Right lobe of liver (tissue), 6 donors: ENCODE results near the gene IGSF21. TPM values are rescaled to one million over a fixed set of nuclear protein-coding genes. Genes with fewer than 3 reads are reported as not detected.

Experiments used
- ATAC-seq, 4 donors: fragments of 200-7000 bp; cut with Tn5 transposase; one replicate each; pipeline ENCODE4 v1.9.1; 2020; ENCODE audit warnings: mild to moderate bottlenecking in 4 of 4, moderate library complexity in 4 of 4
- DNase-seq, 3 donors: peaks; one replicate each; pipeline ENCODE4 v3.0.0-alpha.2; 2020
- H3K27ac ChIP-seq, 3 donors: fragments of 200-600 bp; one replicate each; pipeline ENCODE4 v1.8.0; 2022
- H3K27me3 ChIP-seq, 2 donors: fragments of 200-600 bp; one replicate each; pipeline ENCODE4 v1.8.0; 2022
- H3K36me3 ChIP-seq, 4 donors: fragments of 200-600 bp; sonication (generic) in 1 of 4; one replicate each; pipeline versions ENCODE4 v1.5.1 to v1.8.0; 2017 to 2022; ENCODE audit warnings: control low read depth in 1 of 4
- H3K4me1 ChIP-seq, 4 donors: fragments of 200-600 bp; sonication (generic) in 1 of 4; one replicate each; pipeline versions ENCODE4 v1.5.1 to v1.8.0; 2017 to 2022; ENCODE audit warnings: control low read depth in 1 of 4
- H3K4me3 ChIP-seq, 3 donors: fragments of 200-600 bp; one replicate each; pipeline ENCODE4 v1.8.0; 2022
- H3K9me3 ChIP-seq, 4 donors: fragments of 200-600 bp; sonication (generic) in 1 of 4; one replicate each; pipeline versions ENCODE4 v1.5.1 to v1.8.0; 2017 to 2022; ENCODE audit warnings: control low read depth in 1 of 4
- POLR2A ChIP-seq: fragments of 450-650 bp; IDR thresholded peaks from one replicate; pipeline ENCODE4 v1.6.1; 2017; ENCODE audit warnings: antibody characterized with exemption, mild to moderate bottlenecking
- WGBS: methylation state at CpG from one replicate; pipeline ENCODE4 v1.1.6; 2018; ENCODE audit warnings: low coverage, low lambda C conversion rate; ENCODE audit not compliant: insufficient coverage; ENCODE audit errors: missing lambda C conversion rate; 5-methylcytosine and 5-hydroxymethylcytosine counted together
- intact Hi-C, 2 donors: fragments of 100-400 bp; cut with DNase I; formaldehyde crosslinking; loops; one replicate each; pipeline versions ENCODE4 v1.11.2 to v1.14.1; 2022
- total RNA-seq, 6 experiments: library from RNA; depleted of rRNA in 2 of 6; stranded (reverse); fragments of >200 nt in 2 of 6; fragmentation: NEBNext Ultra II Directional in 3 of 6; extraction: Animal tissue kit (Norgen Biotek cat#: 25700) in 3 of 6; gene quantifications; one replicate each; pipeline versions ENCODE4 v1.1.0 to v1.2.4, GENCODE V29; 2016 to 2023
- TF ChIP-seq, protein P1 (sequence below), 4 donors: fragments of 200-600 bp in 3 of 4; fragments of 450-650 bp in 1 of 4; IDR thresholded peaks; one replicate each; pipeline versions ENCODE4 v1.5.1 to v1.8.0; 2016 to 2022; ENCODE audit warnings: antibody characterized with exemption in 4 of 4, mild to moderate bottlenecking in 2 of 4
- donor health status: DM: no; HTN: yes; CAD: no.
- donor health status: DM: no; HTN: no; CAD: no.
- donor health status: DM: no; HTN: no; CAD: no.
- donor health status: DM: no; HTN: yes; CAD: no.
- donor health status: DM: no; HTN: yes; CAD: no.

IGSF21 gene
- total RNA-seq, 6 experiments from 2014 or later, result 0.34 to 2.0 (median 0.71) TPM

DNA sequence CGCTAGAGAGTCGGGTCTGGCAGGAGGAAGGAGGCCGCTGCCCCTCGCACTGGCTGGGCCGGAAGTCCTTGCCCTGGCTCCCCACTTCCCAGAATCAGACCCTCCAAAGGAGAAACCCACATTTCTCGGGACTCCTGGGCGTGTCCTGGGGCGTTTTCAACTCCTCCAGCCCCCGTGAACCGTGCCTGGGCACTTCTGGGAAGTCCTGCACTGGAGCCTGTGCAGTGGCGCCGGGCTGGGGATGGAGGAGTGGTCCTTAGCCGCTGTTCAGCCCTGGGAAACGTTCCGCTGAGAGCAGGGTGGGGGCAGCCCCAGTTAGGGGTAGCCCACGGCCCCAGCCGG is 3.0 kb downstream of the IGSF21 start:
- 0% methylated on average over 5 of the region's 17 CpGs for WGBS
- Histone ChIP-seq H3K4me1 (no peaks in the 10 kb centered on the region), H3K36me3 (no peaks in the 10 kb centered on the region), H3K4me3 (peak overlapping the region in 1 of 3 donors; percentile 10), H3K27ac (no peak overlapping the region), H3K27me3 (peaks cover 0 to 29% of the 10 kb centered on the region in 2 donors), H3K9me3 (no peaks in the 10 kb centered on the region)
- TF ChIP-seq, protein P1, sequence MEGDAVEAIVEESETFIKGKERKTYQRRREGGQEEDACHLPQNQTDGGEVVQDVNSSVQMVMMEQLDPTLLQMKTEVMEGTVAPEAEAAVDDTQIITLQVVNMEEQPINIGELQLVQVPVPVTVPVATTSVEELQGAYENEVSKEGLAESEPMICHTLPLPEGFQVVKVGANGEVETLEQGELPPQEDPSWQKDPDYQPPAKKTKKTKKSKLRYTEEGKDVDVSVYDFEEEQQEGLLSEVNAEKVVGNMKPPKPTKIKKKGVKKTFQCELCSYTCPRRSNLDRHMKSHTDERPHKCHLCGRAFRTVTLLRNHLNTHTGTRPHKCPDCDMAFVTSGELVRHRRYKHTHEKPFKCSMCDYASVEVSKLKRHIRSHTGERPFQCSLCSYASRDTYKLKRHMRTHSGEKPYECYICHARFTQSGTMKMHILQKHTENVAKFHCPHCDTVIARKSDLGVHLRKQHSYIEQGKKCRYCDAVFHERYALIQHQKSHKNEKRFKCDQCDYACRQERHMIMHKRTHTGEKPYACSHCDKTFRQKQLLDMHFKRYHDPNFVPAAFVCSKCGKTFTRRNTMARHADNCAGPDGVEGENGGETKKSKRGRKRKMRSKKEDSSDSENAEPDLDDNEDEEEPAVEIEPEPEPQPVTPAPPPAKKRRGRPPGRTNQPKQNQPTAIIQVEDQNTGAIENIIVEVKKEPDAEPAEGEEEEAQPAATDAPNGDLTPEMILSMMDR (IDR thresholded peaks at IDR 0.05), result peak in 1 of 4 donors; percentile 1
- no peak for TF ChIP-seq POLR2A
- ATAC-seq (peak in 3 of 4 donors; percentile 8 to 15 (median 14)), DNase-seq (no peak)
- intact Hi-C loops, result no loop called here

DNA sequence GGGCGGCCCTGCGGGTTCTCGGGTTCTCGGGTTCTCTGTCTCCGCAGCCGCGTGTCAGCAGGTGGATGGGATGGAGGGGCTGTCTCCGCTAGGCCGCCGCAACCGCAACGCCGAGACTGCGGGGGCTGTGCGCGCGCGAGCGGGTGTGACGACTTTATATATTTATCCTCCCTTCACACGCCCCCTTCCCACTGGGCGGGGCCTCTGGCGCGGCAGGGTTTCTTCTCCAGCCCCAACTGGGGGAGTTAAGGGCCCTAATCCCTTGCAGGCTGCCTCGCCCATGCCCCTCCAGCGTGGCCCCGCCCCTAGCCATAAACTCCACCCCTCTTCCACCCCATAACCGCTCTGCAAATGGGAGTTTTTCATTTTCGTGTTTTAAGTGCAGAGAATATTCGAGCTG is 3.4 kb downstream of the IGSF21 start:
- Histone ChIP-seq H3K9me3 (no peaks in the 10 kb centered on the region), H3K4me3 (peak overlapping the region in 1 of 3 donors; percentile 10)
- intact Hi-C loops, result no loop called here

DNA sequence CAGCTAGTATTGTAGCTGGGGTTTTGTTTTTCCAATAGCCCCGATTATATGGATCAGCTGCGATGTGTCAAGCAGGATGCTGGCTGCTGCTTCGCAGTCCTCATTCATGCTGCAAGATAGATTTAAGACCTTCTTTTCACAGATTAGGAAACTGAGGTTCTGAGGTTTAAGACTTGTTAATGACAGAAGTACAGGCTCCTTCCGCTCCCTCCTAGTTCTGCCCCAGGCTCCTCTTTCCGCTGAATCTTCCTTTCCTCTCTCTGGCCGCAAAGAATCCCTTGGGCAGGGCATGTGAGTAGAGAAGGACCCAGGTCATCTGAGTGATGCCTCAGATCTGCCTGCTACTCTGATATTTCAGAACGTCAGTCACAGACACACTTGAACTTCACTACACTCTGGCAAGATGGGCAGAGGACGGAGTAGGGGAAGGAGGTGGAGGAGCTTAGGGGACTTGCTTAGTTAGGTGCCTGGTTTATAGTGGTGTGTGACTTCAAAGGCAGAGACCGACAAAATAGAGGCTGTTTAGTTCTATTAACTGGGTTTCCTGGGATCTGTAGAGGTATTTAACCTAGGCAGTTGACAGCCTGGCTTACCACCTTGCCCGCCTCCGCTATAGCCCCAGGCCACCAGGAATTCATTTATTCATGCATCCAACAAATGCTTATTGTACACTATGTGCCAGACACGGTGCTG is 4.2 kb downstream of the IGSF21 start:
- DNase-seq (peak in 1 of 3 donors; percentile 7), ATAC-seq (no peak)
- Histone ChIP-seq H3K36me3 (no peaks in the 10 kb centered on the region), H3K4me1 (no peaks in the 10 kb centered on the region), H3K27me3 (peaks cover 0 to 20% of the 10 kb centered on the region in 2 donors), H3K4me3 (no peak overlapping the region), H3K9me3 (no peaks in the 10 kb centered on the region), H3K27ac (no peak overlapping the region)
- intact Hi-C loops, result no loop called here
- WGBS, result 29% methylated on average over 10 of the region's 12 CpGs
- TF ChIP-seq, protein P1 (IDR thresholded peaks at IDR 0.05), result no peak
- no peak for TF ChIP-seq POLR2A

More for the DNA sequence above, 3.4 kb downstream of the IGSF21 start:
- Histone ChIP-seq H3K27ac (no peak overlapping the region), H3K36me3 (no peaks in the 10 kb centered on the region), H3K4me1 (no peaks in the 10 kb centered on the region), H3K27me3 (peaks cover 0 to 26% of the 10 kb centered on the region in 2 donors)
- 5% methylated on average over 6 of the region's 30 CpGs for WGBS
- ATAC-seq (peak in 3 of 4 donors; percentile 20 to 55 (median 24)), DNase-seq (no peak)
- no peak for TF ChIP-seq POLR2A
- TF ChIP-seq, protein P1 (IDR thresholded peaks at IDR 0.05), result no peak

DNA sequence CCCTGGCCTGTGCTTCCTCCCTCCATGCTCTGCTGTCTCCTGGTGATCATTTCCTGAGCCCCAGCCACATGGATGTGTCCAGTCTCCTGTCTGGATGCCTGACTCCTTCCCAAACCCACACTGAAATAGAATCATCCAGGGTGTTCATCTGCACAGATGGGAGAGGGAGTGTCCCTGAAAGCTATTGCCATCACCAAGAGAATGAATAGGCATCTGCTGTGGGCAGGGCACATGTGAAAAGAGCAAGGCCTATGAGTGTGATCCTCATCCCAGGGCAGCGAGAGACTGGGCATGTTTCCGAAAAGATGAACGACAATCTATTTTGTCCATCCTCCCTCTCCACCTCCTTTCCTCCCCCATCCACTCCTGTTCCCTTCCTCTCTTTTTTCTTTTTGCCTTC is 5.0 kb downstream of the IGSF21 start:
- Histone ChIP-seq H3K4me3 (no peak overlapping the region), H3K4me1 (no peaks in the 10 kb centered on the region), H3K27ac (no peak overlapping the region), H3K9me3 (no peaks in the 10 kb centered on the region), H3K36me3 (no peaks in the 10 kb centered on the region), H3K27me3 (peaks cover 0 to 16% of the 10 kb centered on the region in 2 donors)
- no peak for ATAC-seq
- DNase-seq, result no peak
- TF ChIP-seq, protein P1 (IDR thresholded peaks at IDR 0.05), result no peak
- intact Hi-C loops, result no loop called here
- WGBS, result 87% methylated on average over 3 of the region's 3 CpGs
